T-helper 22 cell (primary cell): ENCODE measurements around the gene PSMD6.

Experiments
- DNase-seq: peaks from one replicate; pipeline ENCODE4 v3.0.0-alpha.2; 2020; ENCODE audit warnings: low read depth

The PSMD6 gene

DNA sequence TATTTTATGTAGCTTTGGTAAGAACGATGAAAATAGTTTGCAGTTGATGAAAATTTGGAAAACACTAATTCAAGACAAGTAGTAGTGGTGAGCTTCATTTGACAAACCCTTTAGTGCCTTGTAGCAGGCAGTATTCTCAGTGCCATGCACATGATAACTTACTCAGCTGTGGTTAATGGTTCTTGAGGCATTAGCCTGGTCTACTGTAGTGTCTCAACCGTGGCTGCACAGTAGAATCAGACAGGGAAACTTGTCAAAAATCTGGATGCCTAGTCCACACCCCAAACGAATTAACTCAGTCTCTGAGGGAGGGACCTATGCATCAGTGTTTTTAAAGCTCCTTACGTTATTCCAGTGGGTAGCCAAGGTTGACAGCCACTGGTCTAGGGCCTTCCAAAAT lies 45.4 kb downstream of the PSMD6 start:
- DNase-seq = no peak

- no peak for DNase-seq
Measured at GRCh38 chr3:63976872-63977200, 46.5 kb downstream of the PSMD6 start.

GRCh38 chr3:63976161-63976871 lies 47.0 kb downstream of the PSMD6 start:
- DNase-seq = no peak

DNA sequence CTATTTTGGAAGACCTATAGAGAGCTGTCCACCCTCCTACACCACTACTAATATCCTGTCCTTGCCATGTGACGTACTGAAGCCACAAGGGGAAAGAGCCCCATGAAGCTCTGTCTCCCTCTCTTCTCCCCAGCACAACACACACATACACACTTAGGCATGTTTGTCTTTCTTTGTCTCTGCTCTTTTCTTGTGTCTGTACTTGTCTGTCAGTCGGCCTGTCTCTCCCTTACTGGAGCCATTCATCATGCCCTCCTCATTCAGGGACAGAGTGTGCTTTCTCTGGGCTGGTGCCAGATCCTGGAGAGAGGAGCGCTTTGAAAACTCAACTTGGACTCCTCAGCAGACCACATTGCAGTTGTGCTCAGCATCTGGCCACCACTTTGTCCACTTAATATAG lies 47.6 kb downstream of the PSMD6 start:
- DNase-seq = no peak

DNA sequence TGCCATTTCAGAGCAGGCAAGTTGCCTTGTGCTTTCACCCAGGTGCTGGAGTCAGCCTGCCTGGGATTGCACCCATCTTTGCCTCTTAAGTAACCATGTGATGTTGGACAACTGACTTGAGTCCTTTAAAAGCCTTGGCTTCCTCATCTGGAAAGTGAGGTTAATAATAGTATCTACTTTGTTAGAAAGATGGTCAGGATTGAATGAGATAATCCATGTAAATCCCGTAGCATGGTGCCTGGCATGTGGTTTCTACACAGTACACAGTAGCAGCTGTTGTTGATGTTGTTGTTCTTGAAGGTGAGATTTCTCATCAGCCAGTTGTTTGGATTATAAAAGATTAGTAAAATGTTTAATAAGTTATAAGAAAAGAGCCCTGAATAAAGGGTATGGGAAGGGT lies 48.8 kb downstream of the PSMD6 start:
- DNase-seq = no peak

- no peak for DNase-seq
Measured at GRCh38 chr3:63973406-63973805, 49.9 kb downstream of the PSMD6 start.

- DNase-seq = no peak
Measured at GRCh38 chr3:63972987-63973386, 50.3 kb downstream of the PSMD6 start.

- DNase-seq = no peak
Measured at GRCh38 chr3:63972196-63972595, 51.1 kb downstream of the PSMD6 start.

DNA sequence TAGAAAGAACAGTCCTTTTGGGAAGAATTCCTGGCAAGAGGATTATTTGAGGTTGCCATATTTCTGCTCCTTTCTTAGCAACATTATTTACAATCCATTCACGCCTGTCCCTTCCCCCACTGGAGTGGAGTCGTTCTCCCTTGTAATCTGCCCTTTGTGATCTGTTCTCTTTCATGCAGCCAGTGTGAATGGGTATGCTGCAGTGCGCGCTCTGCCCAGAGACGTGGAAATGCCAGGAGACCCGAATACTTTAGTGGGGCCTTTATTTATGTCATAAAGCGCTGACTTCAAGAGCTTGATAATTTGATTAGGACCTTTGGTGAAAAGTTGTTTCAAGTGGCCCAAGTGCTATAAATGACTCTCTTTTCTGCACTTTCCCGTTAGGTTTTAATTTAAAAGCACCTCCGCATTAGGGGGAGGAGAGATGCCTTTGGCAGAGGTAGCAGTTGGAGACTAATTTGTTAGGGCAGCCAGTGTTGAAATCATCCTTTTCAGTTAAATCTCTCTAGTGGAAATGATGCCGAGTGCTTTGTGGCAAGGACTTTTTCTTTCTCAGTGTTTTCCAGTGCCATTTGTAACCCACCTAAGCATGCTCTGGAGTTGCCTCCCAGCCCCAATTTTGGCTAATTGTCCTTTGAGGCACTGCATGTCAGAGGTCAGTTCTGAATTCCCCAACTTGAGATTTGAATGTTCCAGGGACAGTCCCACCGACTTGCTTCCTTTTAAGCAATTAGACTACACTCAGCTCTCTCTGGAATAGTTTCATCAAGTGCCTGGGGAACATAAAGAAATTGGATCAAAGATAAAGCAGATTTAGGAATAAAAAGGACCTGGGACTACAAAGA lies 52.4 kb downstream of the PSMD6 start:
- no peak for DNase-seq

DNA sequence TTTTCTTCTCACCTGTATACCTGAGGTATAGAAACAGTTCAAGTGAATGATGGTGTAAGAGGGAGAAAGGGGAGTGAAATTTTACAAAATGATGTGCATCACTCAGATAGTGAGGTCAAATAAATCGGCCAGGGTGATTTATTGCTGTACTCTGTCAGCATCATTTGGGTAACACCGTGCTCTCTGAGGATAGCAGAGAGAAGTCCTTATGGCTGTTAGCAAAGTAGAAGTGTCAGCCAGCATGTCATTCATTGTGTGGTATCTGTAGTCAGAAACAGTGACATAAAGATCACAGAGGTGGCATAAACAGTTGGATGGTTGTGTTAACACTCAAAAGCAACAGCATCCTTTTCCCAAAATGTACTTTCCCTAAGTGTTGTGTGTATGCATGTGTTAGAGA lies 53.4 kb downstream of the PSMD6 start:
- no peak for DNase-seq

DNA sequence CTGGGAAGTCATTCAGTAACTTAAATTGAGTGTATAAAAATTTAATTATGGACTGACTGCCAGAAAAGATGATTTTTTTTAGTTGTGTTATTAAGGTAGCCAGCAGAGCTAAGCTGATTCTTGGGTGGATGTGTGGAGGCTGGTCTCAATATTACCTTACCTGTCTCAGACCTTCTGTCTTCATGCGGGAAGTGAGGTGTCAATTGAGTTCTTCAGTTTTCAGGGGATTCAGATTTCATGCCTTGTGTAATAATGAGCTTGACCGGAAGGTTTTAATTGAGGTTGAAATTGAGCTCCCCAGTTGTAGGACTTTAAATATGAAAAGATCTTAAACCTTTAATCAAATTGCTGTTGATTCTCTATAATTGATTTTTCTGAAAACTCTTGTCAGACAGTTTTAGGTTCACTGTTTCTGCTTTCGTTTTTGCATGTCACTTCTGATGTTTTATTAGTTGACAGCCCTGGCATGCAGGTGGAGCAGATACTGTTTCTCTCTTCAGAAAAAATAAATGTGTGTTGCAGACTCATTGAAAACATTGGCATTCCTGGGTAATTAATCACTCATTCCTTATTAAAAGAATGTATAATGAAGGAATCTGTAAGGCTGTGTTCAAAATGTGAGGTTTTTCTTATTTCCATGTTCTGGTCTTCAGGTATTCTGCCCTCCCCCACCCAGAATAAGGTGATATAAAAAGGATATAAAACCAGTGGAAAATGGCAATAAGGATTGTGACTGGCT lies 54.5 kb downstream of the PSMD6 start:
- DNase-seq = no peak

DNA sequence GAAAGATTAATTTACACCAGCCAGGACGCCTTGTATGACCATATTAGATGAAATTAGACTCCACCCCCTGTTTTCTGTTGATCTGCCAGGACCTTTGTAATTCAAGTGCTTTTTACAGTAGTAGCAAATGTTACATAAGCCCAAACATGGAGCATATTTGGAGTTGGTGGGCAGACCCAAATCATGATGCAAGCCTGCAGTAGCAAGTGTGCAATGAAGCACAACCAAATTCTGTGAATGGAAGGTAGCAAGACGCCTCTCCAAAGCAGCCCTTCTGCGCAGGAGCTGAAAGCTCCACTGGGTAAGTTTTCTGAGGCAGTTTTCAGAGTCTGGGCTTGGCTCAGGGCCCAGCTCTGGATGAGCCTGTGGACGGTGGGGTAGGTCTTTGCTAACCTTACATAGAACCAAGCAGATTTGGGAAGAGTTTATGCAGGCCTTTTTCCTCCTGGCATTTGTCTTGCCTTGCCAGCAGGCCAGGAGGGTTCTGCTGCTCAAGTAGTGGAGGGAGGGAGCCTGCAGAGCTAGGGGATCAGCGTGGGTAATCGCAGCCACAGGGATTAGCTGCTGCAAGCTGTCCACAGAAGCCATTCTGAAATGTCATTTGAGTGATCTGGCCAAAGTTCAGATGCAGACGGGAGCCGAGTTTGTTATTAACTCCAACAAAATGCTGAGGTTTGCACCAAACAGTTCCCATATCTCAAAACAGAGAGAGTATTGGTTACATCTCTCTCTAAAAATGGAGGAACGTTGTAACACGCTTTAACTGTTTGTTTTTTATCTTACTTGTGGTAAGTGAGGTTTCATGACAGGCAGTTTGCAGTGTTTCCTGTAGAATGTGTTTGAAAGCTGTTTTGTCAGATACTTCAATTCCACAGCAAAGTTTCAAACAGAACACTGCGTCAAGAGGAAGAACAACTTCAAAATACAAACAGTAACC lies 55.4 kb downstream of the PSMD6 start:
- DNase-seq = peak; percentile 21

DNA sequence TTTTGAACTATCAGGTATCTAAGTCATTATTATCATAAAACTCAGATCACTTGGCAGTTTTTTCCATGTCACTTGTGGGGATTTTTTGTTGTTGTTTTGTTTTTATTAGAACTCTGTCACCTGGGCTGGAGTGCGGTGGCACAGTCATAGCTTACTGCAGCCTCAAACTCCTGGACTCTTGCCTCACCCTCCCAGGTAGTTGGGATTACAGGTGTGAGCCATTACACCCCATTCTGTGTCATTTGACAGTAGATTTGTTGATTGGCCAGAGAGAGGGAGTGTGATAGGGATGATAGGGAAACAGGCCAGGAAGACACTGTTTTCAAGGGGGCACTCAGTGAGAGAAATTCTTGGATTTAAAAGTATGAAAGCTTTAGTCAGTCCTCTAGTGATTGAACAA lies 56.4 kb downstream of the PSMD6 start:
- DNase-seq = no peak

GRCh38 chr3:63966007-63966406 lies 57.3 kb downstream of the PSMD6 start:
- DNase-seq = no peak

- no peak for DNase-seq
Measured at GRCh38 chr3:63964681-63965485, 58.4 kb downstream of the PSMD6 start.

GRCh38 chr3:63963496-63963895 lies 59.8 kb downstream of the PSMD6 start:
- DNase-seq = no peak

DNA sequence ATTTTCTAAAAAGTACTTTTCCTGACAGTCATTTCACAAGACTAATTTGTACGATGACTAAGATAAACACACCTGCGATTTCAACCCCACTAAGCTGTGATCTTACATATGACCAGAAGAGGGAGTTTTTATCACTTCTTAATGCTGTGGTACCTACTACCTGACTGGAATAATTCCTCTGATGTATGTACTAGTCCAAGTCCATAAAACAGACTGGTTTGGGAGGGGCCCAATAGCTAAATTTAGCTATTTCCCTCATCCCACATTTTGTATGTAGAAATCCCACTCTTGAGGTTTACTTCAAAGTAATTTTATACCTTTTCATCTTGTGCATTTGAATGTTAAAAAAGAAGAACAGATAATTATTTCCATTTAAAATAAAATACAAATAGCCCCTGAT lies 61.4 kb downstream of the PSMD6 start:
- no peak for DNase-seq
